HG03159 (cell line): ENCODE results near the gene KLC3.

Source experiments
- ATAC-seq: cut with Tn5 transposase; IDR thresholded peaks from one replicate; pipeline ENCODE4 v1.9.1; 2021; ENCODE audit warnings: mild to moderate bottlenecking, moderate library complexity; ENCODE audit not compliant: unreplicated experiment

The KLC3 gene

GRCh38 chr19:45370410-45371204 lies 30.1 kb downstream of the KLC3 start, which contains the start of gene ERCC2:
Gene ERCC2 (minus strand): TSS chr19:45370573. CDS start chr19:45370540, 33 bp downstream.
- ATAC-seq, result peak; percentile 94

DNA sequence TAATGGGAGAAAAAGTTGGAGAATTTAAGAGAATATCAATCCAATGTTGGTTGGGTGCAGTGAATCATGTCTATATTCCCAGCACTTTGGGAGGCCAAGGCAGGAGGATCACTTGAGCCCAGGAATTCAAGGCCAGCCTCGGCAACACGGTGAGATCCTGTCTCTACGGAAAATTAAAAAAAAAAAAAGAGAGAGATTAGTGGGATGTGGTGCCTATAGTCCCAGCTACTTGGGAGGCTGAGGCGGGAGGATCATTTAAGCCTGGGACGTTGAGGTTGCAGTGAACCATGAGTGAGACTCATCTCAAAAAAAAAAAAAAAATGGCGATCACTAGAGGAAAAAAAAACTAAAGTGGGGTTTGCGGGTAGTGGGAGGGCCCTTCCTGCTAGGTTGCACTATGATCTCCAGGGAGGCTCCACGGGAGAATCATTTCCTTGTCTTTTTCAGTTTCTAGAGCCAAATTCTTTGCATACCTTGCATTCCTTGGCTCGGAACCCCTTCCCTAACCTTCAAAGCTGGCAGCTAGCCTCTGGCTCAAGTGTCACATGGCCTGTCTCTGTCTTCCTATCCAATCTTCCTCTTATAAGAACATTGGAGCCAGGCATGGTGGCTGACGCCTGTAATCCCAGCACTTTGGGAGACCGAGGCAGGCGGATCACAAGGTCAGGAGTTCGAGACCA lies 35.6 kb downstream of the KLC3 start:
- no peak for ATAC-seq

DNA sequence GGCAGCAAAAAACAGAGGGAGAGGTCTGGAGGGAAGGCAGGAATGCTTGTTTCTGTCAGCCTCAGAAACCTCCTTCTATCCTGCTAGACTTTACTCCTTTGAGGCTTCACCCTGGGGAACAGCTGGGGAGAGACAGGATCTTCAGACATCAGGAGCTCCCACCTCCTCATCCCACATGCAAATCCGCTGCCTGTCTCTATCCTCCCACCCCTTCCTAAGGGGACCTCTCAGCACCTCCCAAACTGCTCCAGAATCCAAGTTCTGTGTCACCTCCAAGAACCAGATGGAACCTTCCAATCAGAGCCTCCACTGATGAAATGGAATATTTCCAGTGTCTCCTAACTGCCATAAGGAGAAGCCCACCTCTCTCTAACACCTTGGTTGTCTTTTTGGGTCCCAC lies 39.6 kb downstream of the KLC3 start:
- no peak for ATAC-seq

- no peak for ATAC-seq
Observed at GRCh38 chr19:45382426-45382825, 41.9 kb downstream of the KLC3 start.

GRCh38 chr19:45385392-45386221 lies 45.1 kb downstream of the KLC3 start:
- no peak for ATAC-seq

- no peak for ATAC-seq
Observed at GRCh38 chr19:45391346-45391745, 50.8 kb downstream of the KLC3 start.

GRCh38 chr19:45391871-45392665 lies 51.5 kb downstream of the KLC3 start:
- ATAC-seq, result no peak

GRCh38 chr19:45395821-45396617 lies 55.5 kb downstream of the KLC3 start:
- ATAC-seq, result no peak

DNA sequence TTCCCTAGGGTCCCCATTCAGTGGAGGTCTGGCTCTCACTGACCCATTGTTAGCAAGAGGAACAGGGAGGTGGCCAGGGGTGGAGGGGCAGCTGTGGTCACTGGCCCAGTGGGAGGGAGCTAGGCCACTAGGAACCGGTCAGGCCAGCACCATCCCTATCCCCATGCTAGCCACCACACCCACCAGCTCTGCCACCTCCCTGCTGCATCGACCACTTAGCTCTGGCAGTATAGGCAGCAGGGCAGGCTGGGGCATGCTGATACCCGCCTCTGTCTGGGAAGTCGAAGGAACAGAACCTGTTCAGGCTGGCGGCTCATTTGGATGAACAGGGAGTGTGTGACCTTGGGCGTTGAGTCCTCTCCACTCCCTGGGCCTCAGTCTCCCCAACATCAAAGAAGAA lies 59.6 kb downstream of the KLC3 start:
- no peak for ATAC-seq
